ENCODE data around the gene TP63.

The TP63 gene

DNA sequence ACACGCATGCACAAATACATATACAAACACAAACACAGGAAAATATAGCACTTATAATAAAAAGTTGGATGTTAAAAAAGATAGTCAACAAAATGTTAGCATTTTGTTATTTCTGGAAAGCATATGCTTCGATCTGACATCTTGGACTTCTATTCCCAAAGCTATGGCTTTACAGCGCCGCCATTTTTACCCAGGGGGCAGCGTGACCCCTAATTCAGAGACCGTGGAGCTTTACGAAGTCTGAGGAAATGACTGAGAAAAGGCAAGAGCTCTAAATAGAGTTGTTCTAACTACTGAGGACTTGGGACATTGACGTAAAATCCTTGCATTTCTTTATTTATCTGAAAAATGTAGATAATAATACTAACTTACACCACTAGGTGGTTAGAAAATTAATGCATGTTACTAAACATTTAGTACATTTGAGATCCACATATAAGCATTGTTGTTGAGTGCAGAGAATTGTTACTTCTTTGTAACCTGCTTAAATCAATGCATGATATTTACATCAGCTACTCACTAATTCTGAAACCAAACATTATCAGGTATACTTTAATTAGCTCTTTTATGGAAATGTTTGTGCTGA, 155.4 kb downstream of the TP63 start:
- no peak for DNase-seq

GRCh38 chr3:189787191-189787590, 156.0 kb downstream of the TP63 start:
- no peak for DNase-seq

DNA sequence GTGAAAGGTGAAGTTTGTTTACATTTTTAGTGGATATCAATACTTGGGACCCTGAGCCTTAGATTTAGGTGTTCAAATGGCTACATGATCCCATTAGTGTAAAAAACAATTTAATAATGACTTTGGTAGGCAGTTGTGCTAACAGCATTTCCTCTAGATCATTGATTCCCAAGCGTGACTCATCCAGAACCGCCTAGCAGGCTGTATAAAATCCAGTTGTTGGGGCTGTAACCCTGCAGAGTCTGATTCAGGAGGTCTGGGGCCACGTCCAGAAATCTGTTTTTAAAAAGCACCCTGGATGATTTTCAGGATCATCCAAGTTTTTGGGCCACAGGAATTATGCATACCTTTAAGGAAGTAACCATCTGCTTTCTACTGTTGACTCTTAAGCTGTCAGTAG, 156.4 kb downstream of the TP63 start:
- no peak for DNase-seq

GRCh38 chr3:189789432-189789831, 158.2 kb downstream of the TP63 start:
- DNase-seq = no peak

DNA sequence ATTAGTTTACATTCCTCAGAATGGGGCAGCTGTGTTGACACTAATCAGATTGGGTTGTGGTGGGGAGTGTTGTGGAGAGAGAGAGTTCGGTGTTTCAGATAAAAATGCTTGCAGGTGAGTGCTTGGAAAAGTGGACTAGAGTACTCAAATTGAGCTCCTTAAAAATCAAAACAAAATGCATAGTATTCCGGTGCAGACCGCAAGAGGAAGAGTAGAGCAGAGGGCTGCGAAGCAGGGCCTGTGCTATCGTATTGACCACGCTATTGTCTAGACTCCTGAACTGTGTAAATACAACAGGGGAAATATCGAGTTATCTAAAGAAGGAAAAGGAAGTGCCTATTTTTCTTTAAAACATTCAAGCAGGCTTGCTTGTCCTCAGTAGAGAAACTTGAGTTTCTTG, 159.5 kb downstream of the TP63 start:
- DNase-seq = no peak

DNA sequence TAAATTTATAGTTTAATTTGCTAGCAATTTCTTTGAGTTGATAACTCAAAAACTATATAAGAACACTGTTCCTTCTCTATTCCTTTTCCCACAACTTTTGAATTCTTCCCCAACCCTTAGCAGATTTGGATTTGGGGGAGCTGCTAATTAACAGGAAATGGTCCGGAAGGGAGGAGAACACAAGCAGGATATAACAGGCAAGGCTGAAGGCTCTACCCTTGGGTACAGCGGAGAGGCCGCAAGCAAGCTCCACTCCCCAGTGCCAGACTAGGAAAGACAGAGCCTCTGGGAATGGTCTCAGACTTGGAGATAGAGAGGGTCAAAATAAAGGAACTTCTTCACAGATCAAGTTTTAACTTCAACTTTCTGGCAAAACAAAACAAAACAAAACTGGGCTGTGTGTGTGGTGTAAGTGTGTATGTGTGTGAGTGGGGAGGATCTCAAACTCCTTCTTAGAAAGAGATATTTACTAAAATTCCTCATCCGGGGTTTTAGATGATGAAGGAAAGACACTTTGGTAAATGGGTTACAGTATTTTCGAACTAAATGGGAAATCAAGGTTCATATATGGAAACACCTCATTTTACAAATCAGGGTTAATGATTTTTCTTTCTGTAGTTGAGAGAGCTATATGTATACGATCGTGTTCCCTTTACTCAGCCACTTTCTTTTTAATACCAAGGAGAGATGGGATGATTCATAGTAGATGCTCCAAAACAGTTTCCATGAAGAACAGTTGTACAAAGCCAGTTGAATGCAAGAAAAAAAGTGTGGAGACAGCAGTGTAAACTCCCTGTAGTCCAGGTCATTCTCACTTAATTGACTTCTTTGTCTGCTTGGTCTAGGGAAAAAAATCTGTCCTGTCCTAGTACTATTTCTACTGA, 161.1 kb downstream of the TP63 start:
- no peak for DNase-seq

DNA sequence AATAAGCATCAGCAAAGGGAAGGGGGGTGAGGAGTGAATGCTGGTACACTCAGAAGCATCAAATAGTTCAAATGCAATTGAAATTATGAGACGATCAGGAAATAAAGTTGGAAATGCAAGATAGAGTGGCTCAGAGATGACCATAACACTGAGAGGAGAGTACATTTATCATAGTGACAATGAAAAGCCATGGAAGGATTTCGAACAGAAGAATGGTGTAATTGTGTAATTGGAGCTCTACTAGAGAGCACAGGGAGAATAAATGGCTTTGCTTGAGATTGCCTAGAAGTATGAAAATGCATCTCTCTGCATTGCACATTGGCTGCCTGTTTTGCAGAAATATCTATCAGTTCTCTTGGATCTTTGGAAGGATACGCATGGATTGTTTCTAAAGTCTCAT, 163.3 kb downstream of the TP63 start:
- no peak for DNase-seq

DNA sequence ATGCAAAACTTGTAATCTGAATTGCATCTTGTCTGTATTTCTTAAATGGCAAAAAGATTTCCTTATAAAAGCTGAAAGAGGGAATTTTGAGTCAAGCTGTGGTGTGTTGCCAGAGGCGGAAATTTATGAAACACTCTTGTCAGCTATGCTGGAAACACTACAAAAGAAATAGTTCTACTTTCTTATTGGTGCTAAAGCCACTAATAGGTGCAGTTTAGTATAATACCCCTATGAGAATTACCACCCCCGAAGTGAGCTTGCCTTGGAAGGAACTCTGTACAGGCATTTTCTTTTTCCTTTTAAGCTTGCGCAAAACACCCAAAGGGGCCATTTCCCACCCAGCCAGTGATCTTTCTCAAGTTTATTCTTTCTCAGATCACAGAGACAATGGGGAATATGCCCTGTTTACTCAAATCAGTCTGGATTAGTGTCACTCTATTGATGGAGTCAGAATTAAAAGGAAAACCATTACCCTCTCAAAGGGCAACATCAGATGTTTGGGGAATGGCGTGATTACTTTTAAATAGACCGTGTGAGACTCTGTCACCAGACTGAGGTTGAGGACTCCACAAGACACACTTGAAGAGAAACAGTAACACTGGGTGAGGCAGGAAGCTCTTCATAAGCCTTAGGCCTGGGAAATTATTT, 166.0 kb downstream of the TP63 start:
- DNase-seq = no peak

DNA sequence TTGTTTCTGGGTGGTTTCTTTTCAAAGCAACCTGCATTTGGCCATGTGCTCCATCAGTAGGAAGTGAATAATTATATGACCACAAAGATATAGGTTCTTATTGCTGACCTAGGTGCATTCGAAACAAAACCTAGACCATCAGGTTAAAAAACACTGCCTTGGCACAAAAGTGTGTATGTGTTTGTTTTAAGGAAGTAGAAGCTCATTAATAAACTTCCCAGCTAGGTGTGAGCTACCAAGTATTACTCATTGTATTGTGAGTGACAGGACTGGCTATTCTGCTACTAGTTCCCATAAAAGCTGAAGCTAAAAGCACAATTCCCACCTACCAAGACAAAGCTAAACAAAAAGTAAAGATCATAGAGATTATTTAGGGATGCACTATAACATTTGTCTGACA, 168.2 kb downstream of the TP63 start:
- DNase-seq = no peak

GRCh38 chr3:189800436-189800835, 169.2 kb downstream of the TP63 start:
- DNase-seq = no peak

- DNase-seq = no peak
Observed at GRCh38 chr3:189803254-189803653, 172.1 kb downstream of the TP63 start.

GRCh38 chr3:189805375-189806067, 174.3 kb downstream of the TP63 start:
- no peak for DNase-seq

GRCh38 chr3:189806171-189806951, 175.2 kb downstream of the TP63 start:
- no peak for DNase-seq

DNA sequence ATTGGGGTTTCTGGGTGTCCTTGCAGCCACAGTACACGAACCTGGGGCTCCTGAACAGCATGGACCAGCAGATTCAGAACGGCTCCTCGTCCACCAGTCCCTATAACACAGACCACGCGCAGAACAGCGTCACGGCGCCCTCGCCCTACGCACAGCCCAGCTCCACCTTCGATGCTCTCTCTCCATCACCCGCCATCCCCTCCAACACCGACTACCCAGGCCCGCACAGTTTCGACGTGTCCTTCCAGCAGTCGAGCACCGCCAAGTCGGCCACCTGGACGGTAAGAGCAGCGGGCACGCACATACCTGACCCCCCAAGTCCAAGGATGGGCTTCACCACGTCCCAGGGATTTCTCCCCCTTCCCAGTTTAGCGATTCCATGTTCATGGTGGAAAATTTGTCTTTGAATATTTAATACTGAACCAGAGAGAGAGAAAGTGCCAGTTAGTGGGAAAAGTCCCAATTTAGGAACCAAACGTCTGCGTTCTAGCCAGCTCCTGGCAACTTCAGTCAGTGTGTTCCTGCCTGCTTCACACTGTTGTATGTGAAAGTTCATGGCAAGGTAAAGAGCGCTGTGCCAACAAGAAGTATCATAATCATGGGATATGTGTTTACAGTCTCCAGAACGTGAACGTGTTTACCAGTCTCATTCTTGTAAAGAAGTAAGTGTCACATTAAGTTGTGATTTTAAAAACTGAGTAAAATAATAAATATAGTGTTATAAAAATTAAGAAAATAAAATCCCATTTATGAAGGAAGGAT, 177.2 kb downstream of the TP63 start:
- no peak for DNase-seq

- DNase-seq = no peak
Observed at GRCh38 chr3:189809583-189809982, 178.4 kb downstream of the TP63 start.

DNA sequence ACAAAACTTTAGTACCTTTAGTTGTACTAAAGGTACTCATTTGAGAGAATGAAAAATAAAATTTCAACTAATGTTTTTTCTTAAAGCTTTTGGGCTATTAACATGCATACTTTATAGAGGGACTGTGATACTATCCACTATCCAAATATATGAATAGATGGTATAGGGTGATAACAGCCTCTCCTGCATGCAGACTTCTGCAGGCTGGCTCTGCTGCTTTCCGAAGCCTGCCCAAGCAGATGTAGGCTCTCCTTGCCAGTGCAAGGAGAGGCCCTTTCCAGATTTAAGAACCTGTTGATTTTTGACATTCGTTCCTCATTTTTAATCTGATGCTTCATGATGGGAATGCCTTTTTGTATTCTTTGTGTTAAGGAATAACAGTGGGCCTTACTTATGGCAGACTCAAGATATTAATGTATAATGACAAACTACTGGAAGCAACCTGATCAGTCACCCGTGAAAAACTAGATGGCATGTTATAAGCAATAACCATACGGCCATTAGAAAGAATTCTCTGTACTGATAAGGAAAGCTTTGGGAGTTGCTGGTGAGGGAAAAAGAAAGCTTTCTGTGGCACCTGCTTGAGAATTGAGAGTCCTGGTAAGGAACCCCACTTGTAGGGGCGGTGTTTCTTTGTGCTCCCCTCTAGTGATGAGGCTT, 181.7 kb downstream of the TP63 start:
- DNase-seq = no peak

DNA sequence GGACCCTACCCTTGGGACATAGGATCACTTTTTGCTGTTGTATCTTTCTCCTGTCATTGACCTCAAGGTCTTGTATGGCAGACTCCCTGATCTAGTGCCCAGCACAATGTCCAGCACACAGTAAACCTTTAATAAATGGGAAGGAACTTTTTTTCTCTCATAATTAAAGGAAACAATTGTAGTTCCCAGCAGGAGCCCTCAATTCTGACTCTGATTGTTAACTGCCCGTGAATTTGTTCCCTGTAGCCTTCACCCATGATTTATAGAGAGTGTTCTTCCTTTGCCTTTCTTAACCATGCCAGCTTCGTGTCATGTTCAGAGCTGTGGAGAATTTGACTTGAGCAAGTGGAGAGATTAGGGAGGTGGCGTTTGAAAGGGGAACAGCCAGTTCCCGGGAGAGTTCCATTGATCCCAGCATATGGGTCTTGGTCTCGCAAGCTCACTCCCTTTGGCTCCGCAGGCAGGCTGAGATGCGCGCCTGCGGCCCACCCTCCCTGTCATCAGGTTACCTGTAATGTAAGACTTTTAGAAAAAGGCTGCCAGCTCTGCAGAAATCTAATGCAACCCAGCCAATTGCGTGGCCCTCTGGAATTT, 182.6 kb downstream of the TP63 start:
- DNase-seq = no peak

GRCh38 chr3:189820365-189820720, 189.2 kb downstream of the TP63 start:
- DNase-seq = no peak

- DNase-seq = no peak
Observed at GRCh38 chr3:189821262-189821661, 190.1 kb downstream of the TP63 start.

GRCh38 chr3:189822726-189823125, 191.5 kb downstream of the TP63 start:
- DNase-seq = no peak

Data from hematopoietic multipotent progenitor cell treated with erythropoietin and hydrocortisone succinate and interleukin-3 and kit ligand, for 6 days (in vitro differentiated cells).